ENCODE measurements around the gene OR4C45.
A peak's percentile ranks its signal among the peaks of the same experiment; 100 is the strongest.
"Not testable (repeated sequence)": the region's sequence is repeated elsewhere in the genome, so short reads cannot be mapped to it uniquely, and the experiment has no call there.

OR4C45 gene

GRCh38 chr11:50032574-50032973 lies at the start of gene OR4C45:
Gene OR4C45, plus strand, starts transcription at chr11:50032874.
- no peak for DNase-seq (ENCODE audit: low spot score)

GRCh38 chr11:49995565-49995964 lies 37.1 kb upstream of the OR4C45 start:
- DNase-seq (ENCODE audit: low spot score) = peak; percentile 48

GRCh38 chr11:50030193-50030592 lies 2.5 kb upstream of the OR4C45 start:
- DNase-seq (ENCODE audit: low spot score) = no peak

GRCh38 chr11:50036239-50036638 lies 3.6 kb downstream of the OR4C45 start:
- not testable (repeated sequence) for DNase-seq (ENCODE audit: low spot score)

GRCh38 chr11:50037251-50037650 lies 4.6 kb downstream of the OR4C45 start:
- DNase-seq (ENCODE audit: low spot score) = no peak

- DNase-seq (ENCODE audit: low spot score) = no peak
Observed at GRCh38 chr11:50044647-50045046, 12.0 kb downstream of the OR4C45 start.

- DNase-seq (ENCODE audit: low spot score) = not testable (repeated sequence)
Observed at GRCh38 chr11:50063056-50063455, 30.4 kb downstream of the OR4C45 start.

- DNase-seq (ENCODE audit: low spot score) = no peak
Observed at GRCh38 chr11:50070389-50070788, 37.7 kb downstream of the OR4C45 start.

GRCh38 chr11:50071584-50072225 lies 39.0 kb downstream of the OR4C45 start:
- DNase-seq (ENCODE audit: low spot score) = no peak

- no peak for DNase-seq (ENCODE audit: low spot score)
Observed at GRCh38 chr11:50072226-50073112, 39.8 kb downstream of the OR4C45 start.

- DNase-seq (ENCODE audit: low spot score) = no peak
Observed at GRCh38 chr11:50073113-50074105, 40.7 kb downstream of the OR4C45 start.

- DNase-seq (ENCODE audit: low spot score) = no peak
Observed at GRCh38 chr11:50074161-50074560, 41.5 kb downstream of the OR4C45 start.

GRCh38 chr11:50075856-50076255 lies 43.2 kb downstream of the OR4C45 start:
- DNase-seq (ENCODE audit: low spot score) = no peak

GRCh38 chr11:50077526-50077925 lies 44.9 kb downstream of the OR4C45 start:
- no peak for DNase-seq (ENCODE audit: low spot score)

- DNase-seq (ENCODE audit: low spot score) = no peak
Observed at GRCh38 chr11:50078001-50078400, 45.3 kb downstream of the OR4C45 start.

- DNase-seq (ENCODE audit: low spot score) = not testable (repeated sequence)
Observed at GRCh38 chr11:50078946-50079345, 46.3 kb downstream of the OR4C45 start.

GRCh38 chr11:50080256-50080655 lies 47.6 kb downstream of the OR4C45 start:
- no peak for DNase-seq (ENCODE audit: low spot score)
